IPS DF 6.9 (cell line): ENCODE results near the gene MORF4L1.

Source experiments
- DNase-seq: peaks from one replicate; pipeline ENCODE4 v3.0.0-alpha.2; 2013; ENCODE audit warnings: low read depth, low spot score
- H3K27ac ChIP-seq: one replicate; pipeline ENCODE4 v1.5.1; 2013; ENCODE audit warnings: low read length, control low read depth
- H3K27me3 ChIP-seq: 2 replicates; pipeline ENCODE4 v1.6.1; 2013; ENCODE audit warnings: mild to moderate bottlenecking, low read length; ENCODE audit not compliant: control insufficient read depth, insufficient read depth
- H3K36me3 ChIP-seq: 2 replicates; pipeline ENCODE4 v1.6.1; 2013; ENCODE audit warnings: low read length; ENCODE audit not compliant: control insufficient read depth, insufficient read depth
- H3K4me1 ChIP-seq: 2 replicates; pipeline ENCODE4 v1.6.1; 2013; ENCODE audit warnings: low read length; ENCODE audit not compliant: control insufficient read depth, insufficient read depth
- H3K4me3 ChIP-seq: 2 replicates; pipeline ENCODE4 v1.5.1; 2013; ENCODE audit warnings: mild to moderate bottlenecking, low read length
- H3K9me3 ChIP-seq: 2 replicates; pipeline ENCODE4 v1.6.1; 2013; ENCODE audit warnings: low read length, inconsistent platforms; ENCODE audit not compliant: control insufficient read depth, insufficient read depth
- WGBS: extraction: QIAGEN DNeasy Blood & Tissue Kit; methylation state at CpG from one replicate; pipeline ENCODE4 v1.1.7; 2013; ENCODE audit warnings: mixed read lengths, missing lambda C conversion rate; ENCODE audit not compliant: insufficient read length, insufficient coverage; 5-methylcytosine and 5-hydroxymethylcytosine counted together

The MORF4L1 gene

DNA sequence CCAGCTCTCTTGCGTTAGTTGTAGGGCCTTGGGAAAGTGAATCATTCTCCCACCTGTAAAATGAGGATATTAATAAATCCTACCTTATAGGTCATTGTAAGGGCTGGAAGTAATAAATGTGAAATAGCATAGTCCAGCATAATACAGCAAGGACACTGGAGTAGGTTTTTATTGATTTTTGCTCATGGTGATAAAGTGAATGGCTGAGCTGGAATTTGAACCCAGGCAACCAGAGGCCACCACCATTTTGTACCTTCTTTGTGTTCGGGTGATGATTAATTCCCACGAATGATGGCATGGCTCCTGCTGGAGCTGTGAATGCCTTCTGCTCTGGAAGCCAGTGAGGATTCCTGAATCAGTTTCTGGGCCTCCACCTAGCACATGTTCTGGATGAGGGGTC, 40.3 kb downstream of the MORF4L1 start:
- Histone ChIP-seq H3K9me3 (no peaks in the 10 kb centered on the region), H3K4me3 (no peak overlapping the region), H3K27ac (no peak overlapping the region), H3K4me1 (no peaks in the 10 kb centered on the region), H3K27me3 (no peaks in the 10 kb centered on the region; the same call in 1 of the 2 replicates), H3K36me3 (peaks cover 3% of the 10 kb centered on the region)
- no CpG with 5 or more reads among the region's 3 CpGs for WGBS
- DNase-seq: no peak

DNA sequence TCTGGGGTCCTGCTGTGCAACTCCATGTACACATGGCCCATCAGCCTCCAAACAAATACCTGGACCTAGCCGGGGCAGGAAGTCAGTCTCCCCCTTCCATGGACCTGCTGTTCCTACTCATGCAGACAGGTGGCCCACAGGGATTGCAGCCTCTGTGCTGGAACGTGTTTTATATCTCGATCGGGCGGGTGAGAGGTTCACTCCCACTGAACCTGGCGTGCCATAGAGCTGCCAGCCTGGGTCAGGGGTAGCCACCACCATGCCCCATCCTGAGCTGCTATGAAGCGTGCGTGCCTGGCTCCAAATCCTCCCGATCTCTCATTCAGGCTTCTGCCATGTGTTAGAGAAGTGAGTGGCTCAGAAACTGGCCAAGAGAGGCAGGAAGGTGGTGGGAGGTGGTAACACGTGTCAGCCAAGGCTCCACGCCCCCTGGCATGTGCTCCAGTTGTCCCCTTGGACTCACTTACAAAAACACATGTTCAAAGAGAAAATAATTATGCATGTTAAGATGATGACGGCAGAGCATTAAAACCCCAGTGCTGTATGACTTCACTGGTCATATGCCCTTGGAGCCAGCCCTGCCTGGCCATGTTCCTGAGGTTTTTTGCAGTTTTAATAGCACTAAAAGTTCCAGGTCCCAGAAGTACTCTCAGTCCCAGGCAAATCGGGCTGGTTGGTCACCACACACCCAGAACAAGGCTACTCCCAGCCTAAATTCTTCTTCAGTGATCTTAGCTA, 41.5 kb downstream of the MORF4L1 start:
- Histone ChIP-seq H3K36me3 (peaks cover 3% of the 10 kb centered on the region), H3K4me1 (no peaks in the 10 kb centered on the region), H3K27me3 (no peaks in the 10 kb centered on the region; the same call in 1 of the 2 replicates), H3K4me3 (no peak overlapping the region), H3K27ac (no peak overlapping the region), H3K9me3 (no peaks in the 10 kb centered on the region)
- no peak for DNase-seq
- WGBS: no CpG with 5 or more reads among the region's 13 CpGs

DNA sequence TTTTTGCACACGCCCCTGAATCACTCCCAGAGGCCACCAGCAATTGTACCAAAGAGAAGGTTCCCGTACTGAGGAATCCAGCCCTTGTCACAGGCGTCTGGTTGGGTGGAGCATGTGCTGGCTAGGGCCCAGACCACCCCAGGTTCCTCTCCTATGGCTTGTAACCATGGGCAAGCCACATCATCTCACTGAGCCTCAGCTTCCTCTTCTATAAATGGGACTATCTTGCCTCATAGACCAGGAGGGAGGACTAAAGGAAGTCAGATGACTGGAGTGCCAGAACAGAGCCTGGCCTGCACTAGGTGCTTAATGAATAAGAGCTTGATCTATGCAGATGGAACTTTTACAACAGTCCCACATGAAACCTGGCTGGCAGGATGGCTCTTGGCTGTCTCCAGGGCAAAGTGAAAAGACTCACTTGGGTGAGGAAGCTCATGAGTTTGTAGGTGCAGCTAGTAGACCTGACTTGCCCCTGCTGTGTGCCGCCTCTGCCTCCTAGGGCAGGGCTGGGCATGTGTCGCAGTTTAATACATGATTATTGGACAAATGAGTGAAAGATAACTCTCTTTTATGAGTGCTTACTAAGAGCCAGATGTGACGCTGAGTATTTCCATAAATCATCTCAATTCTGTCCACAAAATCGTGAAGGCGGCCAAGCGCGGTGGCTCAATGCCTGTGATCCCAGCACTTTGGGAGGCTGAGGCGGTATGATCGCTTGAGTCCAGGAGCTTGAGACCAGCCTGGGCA, 42.8 kb downstream of the MORF4L1 start:
- DNase-seq: no peak
- no peaks in the 10 kb centered on the region for H3K9me3 ChIP-seq
- H3K4me3 ChIP-seq: no peak overlapping the region
- no peak overlapping the region for H3K27ac ChIP-seq
- H3K27me3 ChIP-seq: no peaks in the 10 kb centered on the region; the same call in 1 of the 2 replicates
- no peaks in the 10 kb centered on the region for H3K4me1 ChIP-seq
- peaks cover 3% of the 10 kb centered on the region for H3K36me3 ChIP-seq
- WGBS: no CpG with 5 or more reads among the region's 12 CpGs

DNA sequence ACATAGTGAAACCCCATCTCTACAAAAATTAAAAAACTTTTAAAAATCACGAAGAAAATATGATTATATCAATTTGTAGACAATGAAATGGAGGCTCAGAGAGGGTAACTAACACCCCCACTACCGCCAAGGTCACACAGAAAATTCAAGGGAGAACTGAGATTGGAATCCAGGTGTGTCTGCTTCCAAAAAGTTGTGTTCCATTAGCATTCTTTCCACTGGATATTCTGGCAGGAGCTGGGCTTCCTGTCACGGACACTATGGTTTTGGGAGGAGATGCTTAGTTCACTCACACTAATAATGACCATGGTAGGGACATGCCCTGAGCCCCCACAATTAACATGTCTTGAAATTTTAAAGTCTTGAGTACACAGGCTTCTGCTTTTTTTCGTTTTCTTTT, 43.4 kb downstream of the MORF4L1 start:
- Histone ChIP-seq H3K27me3 (no peaks in the 10 kb centered on the region; the same call in 1 of the 2 replicates), H3K9me3 (no peaks in the 10 kb centered on the region), H3K36me3 (peaks cover 3% of the 10 kb centered on the region), H3K27ac (no peak overlapping the region), H3K4me3 (no peak overlapping the region), H3K4me1 (no peaks in the 10 kb centered on the region)
- no peak for DNase-seq
- WGBS: no CpG with 5 or more reads among the region's 4 CpGs

DNA sequence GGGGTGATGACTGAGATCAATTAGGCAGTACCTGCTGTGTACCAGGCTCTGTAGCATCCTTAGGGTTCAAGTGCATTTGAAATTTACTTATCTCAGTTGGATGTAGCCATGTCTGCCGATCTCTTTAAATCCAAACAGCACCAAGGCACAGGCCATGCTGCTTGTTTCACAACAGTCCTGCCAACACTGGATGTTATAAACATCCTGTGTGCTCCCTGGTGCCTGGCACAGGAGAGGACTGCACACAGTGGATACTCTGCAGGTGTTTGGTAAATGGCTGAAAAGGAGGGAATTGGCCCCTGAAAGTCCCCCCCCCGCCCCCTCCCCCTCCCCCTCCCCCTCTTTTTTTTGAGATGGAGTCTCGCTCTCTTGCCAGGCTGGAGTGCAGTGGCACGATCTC, 45.2 kb downstream of the MORF4L1 start:
- Histone ChIP-seq H3K27me3 (no peaks in the 10 kb centered on the region; the same call in 1 of the 2 replicates), H3K4me1 (no peaks in the 10 kb centered on the region), H3K9me3 (no peaks in the 10 kb centered on the region), H3K4me3 (no peak overlapping the region), H3K36me3 (peaks cover 11% of the 10 kb centered on the region), H3K27ac (no peak overlapping the region)
- DNase-seq: no peak
- no CpG with 5 or more reads among the region's 4 CpGs for WGBS

DNA sequence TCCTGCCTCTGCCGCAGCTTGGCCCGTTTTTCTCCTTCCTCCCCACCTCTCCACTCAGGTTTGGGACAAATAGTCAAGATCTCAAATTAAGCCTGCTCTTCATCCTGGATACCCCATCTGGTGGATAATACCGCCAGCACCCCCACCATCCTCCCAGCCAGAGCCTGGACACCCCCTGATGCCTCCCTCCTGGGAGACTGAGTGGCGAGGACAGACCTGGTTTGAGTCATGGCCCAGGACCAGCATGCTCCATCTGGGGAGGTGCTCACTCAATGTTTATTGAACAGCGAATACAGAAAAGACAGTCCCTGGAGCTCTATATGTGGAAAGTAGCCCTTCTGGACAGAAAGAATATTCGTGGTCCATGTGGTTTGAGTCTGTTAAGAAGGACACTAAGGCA, 48.8 kb downstream of the MORF4L1 start:
- no peaks in the 10 kb centered on the region for H3K4me1 ChIP-seq
- H3K27ac ChIP-seq: no peak overlapping the region
- H3K27me3 ChIP-seq: no peaks in the 10 kb centered on the region
- H3K36me3 ChIP-seq: peaks cover 16% of the 10 kb centered on the region
- no peak for DNase-seq
- no CpG with 5 or more reads among the region's 6 CpGs for WGBS
- no peaks in the 10 kb centered on the region for H3K9me3 ChIP-seq
- no peak overlapping the region for H3K4me3 ChIP-seq

DNA sequence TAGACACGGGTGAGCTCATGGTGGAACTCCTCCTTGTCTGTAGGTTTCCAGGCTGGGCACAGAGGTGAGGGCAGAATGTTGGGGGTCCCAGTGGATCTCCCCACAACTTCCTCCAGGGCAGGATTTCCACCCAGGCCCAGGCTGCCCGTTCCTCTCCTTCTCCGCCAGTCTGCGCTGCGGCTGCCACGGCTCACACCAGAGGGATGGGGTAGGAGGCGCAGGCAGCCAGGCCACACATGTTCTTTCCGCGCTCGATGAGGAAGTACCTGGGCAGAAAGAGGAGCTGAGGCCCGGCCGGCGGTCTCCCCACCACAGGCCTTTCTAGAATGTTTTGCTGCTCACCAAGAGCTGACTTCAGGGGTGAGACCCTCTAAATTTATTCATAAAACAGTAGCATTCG, 49.2 kb downstream of the MORF4L1 start:
- H3K9me3 ChIP-seq: no peaks in the 10 kb centered on the region
- no peak overlapping the region for H3K27ac ChIP-seq
- no peaks in the 10 kb centered on the region for H3K27me3 ChIP-seq
- no peak overlapping the region for H3K4me3 ChIP-seq
- H3K4me1 ChIP-seq: no peaks in the 10 kb centered on the region
- WGBS: no CpG with 5 or more reads among the region's 14 CpGs
- peaks cover 16% of the 10 kb centered on the region for H3K36me3 ChIP-seq
- no peak for DNase-seq

DNA sequence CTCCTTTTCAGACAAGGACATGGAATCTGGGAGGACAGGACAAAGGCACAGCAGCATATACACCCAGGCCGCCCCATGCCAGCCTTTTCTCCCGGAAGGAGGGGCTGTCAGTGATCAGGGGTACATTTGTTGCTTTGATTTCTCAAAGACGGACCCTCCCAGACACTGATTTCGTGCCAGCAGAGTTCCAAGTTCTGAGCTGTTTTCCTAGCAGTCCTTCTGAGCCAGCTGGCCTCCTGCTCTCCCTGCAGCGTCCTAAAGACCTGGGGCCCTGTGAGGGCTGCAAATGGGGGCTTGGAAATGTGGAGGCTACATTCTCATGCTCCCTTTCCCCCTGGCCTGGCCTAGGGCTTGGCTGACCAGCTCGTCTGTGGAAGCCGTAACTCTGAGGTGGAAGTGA, 49.8 kb downstream of the MORF4L1 start:
- H3K9me3 ChIP-seq: no peaks in the 10 kb centered on the region
- H3K4me1 ChIP-seq: no peaks in the 10 kb centered on the region
- WGBS: no CpG with 5 or more reads among the region's 7 CpGs
- H3K27me3 ChIP-seq: no peaks in the 10 kb centered on the region
- peaks cover 16% of the 10 kb centered on the region for H3K36me3 ChIP-seq
- DNase-seq: no peak
- H3K4me3 ChIP-seq: no peak overlapping the region
- H3K27ac ChIP-seq: no peak overlapping the region

DNA sequence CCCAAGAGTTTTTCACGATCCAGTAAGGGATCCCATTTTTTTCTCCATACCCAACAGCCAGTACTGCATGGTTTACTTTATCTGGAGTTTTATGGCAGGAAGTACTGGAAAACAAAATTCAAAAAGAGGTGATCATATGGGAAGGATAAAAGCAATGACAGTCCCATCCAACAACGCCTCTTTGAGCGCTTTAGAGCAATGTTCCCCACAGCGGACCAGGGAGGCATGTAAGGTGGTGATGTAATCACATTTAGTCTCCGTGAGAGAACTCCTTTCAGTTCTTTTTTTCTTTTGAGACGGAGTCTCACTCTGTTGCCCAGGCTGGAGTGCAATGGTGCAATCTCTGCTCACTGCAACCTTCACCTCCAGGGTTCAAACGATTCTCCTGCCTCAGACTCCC, 50.3 kb downstream of the MORF4L1 start:
- Histone ChIP-seq H3K27me3 (no peaks in the 10 kb centered on the region), H3K4me1 (no peaks in the 10 kb centered on the region), H3K27ac (no peak overlapping the region), H3K4me3 (no peak overlapping the region), H3K9me3 (no peaks in the 10 kb centered on the region), H3K36me3 (peaks cover 16% of the 10 kb centered on the region)
- WGBS: no CpG with 5 or more reads among the region's 7 CpGs
- DNase-seq: no peak

DNA sequence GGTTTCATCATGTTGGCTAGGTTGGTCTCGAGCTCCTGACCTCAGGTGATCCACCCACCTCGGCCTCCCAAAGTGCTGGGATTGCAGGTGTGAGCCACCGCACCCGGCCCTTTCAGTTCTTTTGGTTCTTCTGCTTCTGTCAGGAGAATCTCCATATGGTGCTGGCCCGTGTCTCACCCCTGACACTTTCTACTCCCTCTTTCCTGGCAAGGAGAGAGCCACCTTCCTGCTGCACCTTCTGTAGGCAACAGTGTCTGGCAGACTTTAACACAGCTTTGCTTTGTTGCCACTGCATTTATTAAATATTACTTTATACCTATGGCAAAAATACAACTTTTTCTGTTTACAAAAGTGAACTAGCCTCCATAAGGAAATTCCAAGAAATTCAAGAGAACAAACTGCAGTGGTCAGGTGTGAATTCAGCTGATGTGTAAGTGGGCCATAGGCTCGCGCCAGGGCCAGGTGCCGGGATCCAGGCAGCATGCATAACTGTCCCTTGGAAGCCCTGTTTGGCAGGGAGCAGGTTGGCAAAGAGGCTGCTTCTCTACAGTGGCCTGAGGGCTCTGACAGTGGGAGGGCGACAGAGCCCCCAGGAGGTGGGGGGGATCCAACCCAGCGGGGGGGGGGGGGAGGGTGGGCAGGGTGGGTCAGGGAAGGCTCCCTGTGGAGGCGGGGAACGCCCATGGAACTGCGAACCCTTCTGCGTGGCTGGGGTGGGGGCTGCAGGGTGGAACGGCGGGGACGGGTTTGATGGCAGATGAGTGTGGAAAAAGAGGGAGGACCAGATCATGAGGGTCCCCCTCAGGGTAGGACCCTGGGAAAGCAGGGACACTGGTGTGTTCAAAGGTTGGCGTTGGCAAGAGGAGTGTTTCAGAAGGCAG, 51.0 kb downstream of the MORF4L1 start:
- Histone ChIP-seq H3K27ac (no peak overlapping the region), H3K4me3 (no peak overlapping the region), H3K9me3 (no peaks in the 10 kb centered on the region), H3K4me1 (no peaks in the 10 kb centered on the region), H3K36me3 (peaks cover 16% of the 10 kb centered on the region), H3K27me3 (no peaks in the 10 kb centered on the region)
- no peak for DNase-seq
- WGBS: no CpG with 5 or more reads among the region's 18 CpGs
